ENCODE data around the gene MTR.

Gene MTR

DNA sequence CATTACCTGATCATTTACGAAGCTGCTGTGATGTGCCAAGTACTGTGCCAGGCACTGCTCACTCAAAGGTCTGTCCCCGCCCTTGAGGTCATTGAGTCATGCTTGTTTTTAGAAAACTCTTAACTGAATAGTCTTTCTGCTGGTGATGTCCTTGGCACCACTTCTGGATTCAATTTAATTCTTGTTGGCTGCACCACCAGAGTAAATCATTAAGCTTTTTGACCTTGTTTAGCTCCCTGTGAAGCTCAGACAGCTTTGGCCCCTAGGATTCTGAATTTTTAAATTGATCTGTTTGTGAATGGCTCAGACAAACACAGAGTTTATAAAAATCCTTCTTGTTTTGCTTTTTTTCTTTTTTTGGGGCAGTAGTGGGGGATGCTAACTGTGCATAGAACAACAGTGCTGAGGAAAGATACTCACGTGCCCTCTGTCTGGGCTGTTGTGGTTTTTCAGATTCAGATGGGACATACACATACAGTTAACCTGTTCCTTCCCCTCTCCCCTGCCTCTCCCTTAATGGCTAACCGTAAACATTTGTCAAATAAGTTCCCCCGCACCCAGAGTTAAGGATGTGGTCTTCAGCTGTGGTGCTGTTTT lies 67.6 kb downstream of the MTR start:
- in situ Hi-C loops (cut with HindIII; ENCODE audit: low sequenced_read_pairs), result no loop called here
- DNase-seq (ENCODE audit: low read depth, low spot score), result peak; percentile 7
- no peak overlapping the region for H3K4me3 ChIP-seq (ENCODE audit: low read depth, low read length)
- TF ChIP-seq, protein P1, sequence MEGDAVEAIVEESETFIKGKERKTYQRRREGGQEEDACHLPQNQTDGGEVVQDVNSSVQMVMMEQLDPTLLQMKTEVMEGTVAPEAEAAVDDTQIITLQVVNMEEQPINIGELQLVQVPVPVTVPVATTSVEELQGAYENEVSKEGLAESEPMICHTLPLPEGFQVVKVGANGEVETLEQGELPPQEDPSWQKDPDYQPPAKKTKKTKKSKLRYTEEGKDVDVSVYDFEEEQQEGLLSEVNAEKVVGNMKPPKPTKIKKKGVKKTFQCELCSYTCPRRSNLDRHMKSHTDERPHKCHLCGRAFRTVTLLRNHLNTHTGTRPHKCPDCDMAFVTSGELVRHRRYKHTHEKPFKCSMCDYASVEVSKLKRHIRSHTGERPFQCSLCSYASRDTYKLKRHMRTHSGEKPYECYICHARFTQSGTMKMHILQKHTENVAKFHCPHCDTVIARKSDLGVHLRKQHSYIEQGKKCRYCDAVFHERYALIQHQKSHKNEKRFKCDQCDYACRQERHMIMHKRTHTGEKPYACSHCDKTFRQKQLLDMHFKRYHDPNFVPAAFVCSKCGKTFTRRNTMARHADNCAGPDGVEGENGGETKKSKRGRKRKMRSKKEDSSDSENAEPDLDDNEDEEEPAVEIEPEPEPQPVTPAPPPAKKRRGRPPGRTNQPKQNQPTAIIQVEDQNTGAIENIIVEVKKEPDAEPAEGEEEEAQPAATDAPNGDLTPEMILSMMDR (IDR thresholded peaks at IDR 0.05; ENCODE audit: low read depth, low read length), result no peak

DNA sequence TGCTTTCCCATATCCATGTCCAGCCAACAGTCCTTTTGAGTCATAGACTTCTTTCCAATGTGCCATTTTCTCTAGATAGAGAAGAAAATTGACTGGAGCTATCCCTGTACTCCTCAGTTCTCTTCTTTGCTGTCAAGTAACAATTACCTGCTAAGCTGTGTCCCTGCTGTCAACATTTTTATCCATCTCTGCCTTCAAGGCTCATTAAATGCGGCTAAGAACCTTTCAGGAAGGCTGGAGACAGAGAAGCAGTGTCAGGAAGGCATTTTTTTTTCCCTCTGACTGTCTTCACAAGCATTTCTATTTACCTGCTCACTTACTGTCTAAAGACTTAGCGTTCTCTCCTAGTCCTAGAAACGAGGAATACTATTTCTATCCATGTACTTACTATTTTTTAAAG lies 69.1 kb downstream of the MTR start:
- TF ChIP-seq, protein P1 (IDR thresholded peaks at IDR 0.05; ENCODE audit: low read depth, low read length), result no peak
- H3K4me3 ChIP-seq (ENCODE audit: low read depth, low read length), result no peak overlapping the region
- in situ Hi-C loops (cut with HindIII; ENCODE audit: low sequenced_read_pairs), result no loop called here
- DNase-seq (ENCODE audit: low read depth, low spot score), result no peak

DNA sequence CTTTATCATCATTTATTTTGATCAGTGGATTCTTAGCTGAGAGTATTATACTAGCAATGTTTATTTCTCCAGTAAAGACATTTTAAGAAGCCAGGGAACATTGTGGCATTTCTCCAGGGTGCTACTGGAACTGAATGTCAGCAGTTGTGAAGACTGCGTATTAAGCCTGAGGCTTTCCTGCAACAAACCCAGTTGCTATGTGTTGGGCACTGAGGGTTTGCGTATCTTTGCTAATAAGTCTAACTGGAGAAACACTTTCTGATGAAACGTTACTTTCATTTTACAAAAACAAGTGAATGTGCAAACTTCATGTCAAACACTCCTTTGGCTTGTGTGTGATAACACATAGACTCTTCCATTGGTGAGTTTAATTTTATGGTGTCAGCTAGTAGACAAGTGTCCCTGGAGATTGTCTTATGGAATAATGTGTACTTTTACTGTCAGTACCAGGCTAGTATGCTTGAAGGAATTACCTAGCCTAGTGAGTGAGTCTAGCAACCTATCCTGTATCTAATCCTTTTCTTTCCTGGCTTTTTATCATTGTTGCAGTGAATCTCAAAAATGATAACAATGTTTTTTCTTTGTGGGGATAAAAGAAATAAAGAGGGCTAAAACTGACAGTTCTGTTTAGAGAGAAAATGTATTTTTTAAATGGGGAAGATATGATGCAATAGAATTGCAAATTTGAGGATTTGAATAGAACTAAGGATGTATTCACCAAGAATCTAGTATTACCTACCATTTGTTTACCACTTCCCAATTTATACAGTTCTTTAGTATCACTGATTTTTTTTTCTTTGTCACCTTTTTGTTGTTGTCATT lies 70.1 kb downstream of the MTR start:
- H3K4me3 ChIP-seq (ENCODE audit: low read depth, low read length), result no peak overlapping the region
- TF ChIP-seq, protein P1 (IDR thresholded peaks at IDR 0.05; ENCODE audit: low read depth, low read length), result no peak
- in situ Hi-C loops (cut with HindIII; ENCODE audit: low sequenced_read_pairs), result no loop called here
- no peak for DNase-seq (ENCODE audit: low read depth, low spot score)

DNA sequence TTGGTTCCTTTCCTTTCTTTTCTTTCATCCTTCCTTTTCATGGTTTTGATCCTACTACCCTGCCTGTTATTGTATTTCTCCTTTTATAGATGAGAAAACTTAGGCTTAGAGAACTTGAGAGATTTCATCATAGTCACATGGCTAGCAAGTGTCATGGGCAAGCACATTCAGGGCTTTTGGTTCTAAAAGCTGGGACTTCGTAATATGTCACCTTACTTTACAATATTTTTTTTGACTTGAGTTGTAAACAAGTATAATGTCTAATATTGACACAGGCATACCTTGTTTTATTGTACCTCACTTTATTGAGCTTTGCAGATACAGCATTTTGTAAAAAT lies 70.7 kb downstream of the MTR start:
- TF ChIP-seq, protein P1 (IDR thresholded peaks at IDR 0.05; ENCODE audit: low read depth, low read length), result no peak
- DNase-seq (ENCODE audit: low read depth, low spot score), result no peak
- in situ Hi-C loops (cut with HindIII; ENCODE audit: low sequenced_read_pairs), result no loop called here
- H3K4me3 ChIP-seq (ENCODE audit: low read depth, low read length), result no peak overlapping the region

DNA sequence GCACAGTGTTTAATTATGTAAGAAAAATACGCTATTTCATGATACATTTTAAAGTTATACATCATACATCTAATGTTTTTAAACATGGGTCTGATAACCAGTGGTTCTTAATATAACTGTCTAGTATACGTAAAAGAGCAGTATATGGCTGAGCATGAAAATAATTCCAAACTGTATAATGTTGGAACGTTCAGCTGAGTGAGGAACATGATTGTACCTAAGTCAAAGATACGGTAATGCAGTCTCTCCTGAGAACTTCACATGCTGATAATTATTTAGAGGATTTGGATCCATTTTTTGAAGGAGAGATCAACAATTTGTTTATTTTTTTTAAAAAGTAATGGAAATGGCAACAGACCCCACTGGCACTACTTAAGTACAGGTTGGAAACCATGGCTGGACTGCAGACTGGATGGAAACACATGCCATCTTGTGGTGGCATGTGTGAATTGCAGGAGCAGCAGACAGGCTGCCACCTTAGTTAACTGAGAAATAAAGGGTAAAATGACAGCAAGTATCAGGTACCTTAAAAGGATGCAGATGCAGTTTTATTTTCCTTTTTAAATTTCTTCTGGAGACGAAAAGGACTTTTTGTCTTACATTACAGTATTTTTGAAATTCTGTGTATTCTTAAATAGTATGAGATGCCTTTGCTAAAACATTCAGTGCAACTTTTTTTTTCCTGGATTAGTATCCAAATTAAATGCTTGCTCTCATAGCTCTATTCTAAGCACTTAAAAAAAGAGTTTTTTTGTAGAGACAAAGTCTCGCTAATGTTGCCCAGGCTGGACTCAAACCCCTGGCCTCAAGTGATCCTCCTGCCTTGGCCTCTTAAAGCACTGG lies 73.8 kb downstream of the MTR start:
- TF ChIP-seq, protein P1 (IDR thresholded peaks at IDR 0.05; ENCODE audit: low read depth, low read length), result peak; percentile 96
- peak; percentile 77 for DNase-seq (ENCODE audit: low read depth, low spot score)
- no peak overlapping the region for H3K4me3 ChIP-seq (ENCODE audit: low read depth, low read length)
- in situ Hi-C loops (cut with HindIII; ENCODE audit: low sequenced_read_pairs), result no loop called here

DNA sequence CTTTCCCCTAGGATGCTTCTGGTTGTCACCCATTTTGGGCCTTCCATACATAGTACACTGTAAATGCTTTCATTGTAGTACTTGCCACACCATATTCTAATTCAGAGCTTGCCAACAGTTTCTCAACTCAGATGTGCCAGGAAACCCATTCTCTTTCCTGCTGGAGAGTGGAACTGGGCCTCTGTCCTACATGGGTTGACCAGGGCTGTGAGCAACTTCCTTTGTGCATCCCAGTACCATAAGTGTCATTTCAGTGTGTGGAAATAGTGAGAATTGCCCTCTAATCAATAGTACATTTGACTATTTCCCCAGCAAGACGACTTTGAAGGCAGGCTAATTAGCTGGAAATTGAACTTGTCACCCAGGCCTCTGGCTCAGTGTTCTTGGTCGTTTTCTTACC lies 74.8 kb downstream of the MTR start:
- DNase-seq (ENCODE audit: low read depth, low spot score), result no peak
- H3K4me3 ChIP-seq (ENCODE audit: low read depth, low read length), result no peak overlapping the region
- in situ Hi-C loops (cut with HindIII; ENCODE audit: low sequenced_read_pairs), result no loop called here
- TF ChIP-seq, protein P1 (IDR thresholded peaks at IDR 0.05; ENCODE audit: low read depth, low read length), result no peak
